ENCODE results near the gene PTBP3.

PTBP3 gene

GRCh38 chr9:112315331-112316257 is 17.8 kb downstream of the PTBP3 start:
- FAIRE-seq (no peak), DNase-seq (ENCODE audit: insufficient read length) (no peak)

GRCh38 chr9:112312139-112312538 is 21.3 kb downstream of the PTBP3 start:
- no peak for DNase-seq (ENCODE audit: insufficient read length)
- FAIRE-seq = no peak
- TF ChIP-seq TAF1 (IDR thresholded peaks at IDR 0.05; ENCODE audit: borderline replicate concordance, low read depth, low read length) (no peak), POLR2A (IDR thresholded peaks at IDR 0.05; ENCODE audit: low read depth, low read length) (no peak), POLR2AphosphoS5 (IDR thresholded peaks at IDR 0.05; ENCODE audit: low read depth, low read length) (no peak)

More at GRCh38 chr9:112315331-112316257, 17.8 kb downstream of the PTBP3 start:
- TF ChIP-seq TAF1 (IDR thresholded peaks at IDR 0.05; ENCODE audit: borderline replicate concordance, low read depth, low read length) (no peak), POLR2AphosphoS5 (IDR thresholded peaks at IDR 0.05; ENCODE audit: low read depth, low read length) (no peak), POLR2A (IDR thresholded peaks at IDR 0.05; ENCODE audit: low read depth, low read length) (no peak)

- TF ChIP-seq POLR2AphosphoS5 (IDR thresholded peaks at IDR 0.05; ENCODE audit: low read depth, low read length) = no peak
- no peak for TF ChIP-seq POLR2A (IDR thresholded peaks at IDR 0.05; ENCODE audit: low read depth, low read length)
- no peak for TF ChIP-seq TAF1 (IDR thresholded peaks at IDR 0.05; ENCODE audit: borderline replicate concordance, low read depth, low read length)
- FAIRE-seq (no peak), DNase-seq (ENCODE audit: insufficient read length) (no peak)
These were observed 21.9 kb downstream of the PTBP3 start for GRCh38 chr9:112311497-112311896.

DNA sequence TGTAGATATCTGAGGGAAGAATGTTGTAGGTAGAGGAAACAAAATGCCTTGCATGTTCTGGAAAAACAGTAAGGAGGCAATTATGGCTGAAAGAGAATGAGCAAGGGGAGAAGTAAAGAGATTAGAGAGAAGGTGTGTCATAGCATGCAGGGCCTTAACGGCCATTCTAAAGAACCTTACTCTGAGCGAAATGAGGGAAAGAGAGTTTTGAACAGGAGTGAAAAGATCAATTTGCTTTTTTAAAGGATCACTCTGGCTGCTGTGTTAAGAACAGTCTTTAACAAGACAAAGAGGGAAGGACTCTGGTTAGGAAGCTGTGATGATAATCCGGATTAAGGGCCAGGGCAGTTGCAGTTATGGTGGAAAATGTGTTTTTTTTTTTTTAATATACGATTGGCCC is 22.6 kb downstream of the PTBP3 start:
- DNase-seq (ENCODE audit: insufficient read length) = no peak
- no peak for TF ChIP-seq TAF1 (IDR thresholded peaks at IDR 0.05; ENCODE audit: borderline replicate concordance, low read depth, low read length)
- peak; percentile 62 for FAIRE-seq

GRCh38 chr9:112308588-112308987 is 24.8 kb downstream of the PTBP3 start:
- FAIRE-seq (no peak), DNase-seq (ENCODE audit: insufficient read length) (no peak)
- no peak for TF ChIP-seq POLR2AphosphoS5 (IDR thresholded peaks at IDR 0.05; ENCODE audit: low read depth, low read length)
- TF ChIP-seq TAF1 (IDR thresholded peaks at IDR 0.05; ENCODE audit: borderline replicate concordance, low read depth, low read length) = no peak
- TF ChIP-seq POLR2A (IDR thresholded peaks at IDR 0.05; ENCODE audit: low read depth, low read length) = no peak

DNA sequence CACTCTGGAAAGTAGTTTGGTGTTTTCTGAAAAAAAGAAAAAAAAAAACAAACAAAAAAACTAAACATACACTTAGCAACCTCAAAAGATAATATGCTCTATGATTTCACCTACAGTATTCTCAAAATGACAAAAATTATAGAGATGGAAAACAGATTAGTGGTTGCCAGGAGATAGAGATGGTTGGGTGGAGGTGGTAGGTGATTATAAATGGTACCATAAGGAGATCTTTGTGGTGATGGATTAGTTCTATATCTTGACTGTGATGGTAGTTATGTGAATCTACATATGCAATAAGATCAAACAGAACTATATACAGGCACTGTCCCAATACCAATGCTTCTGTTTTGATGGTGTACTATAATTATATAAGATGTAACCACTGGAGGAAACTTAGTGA is 32.0 kb downstream of the PTBP3 start:
- no peak for FAIRE-seq
- no peak for TF ChIP-seq TAF1 (IDR thresholded peaks at IDR 0.05; ENCODE audit: borderline replicate concordance, low read depth, low read length)
- no peak for TF ChIP-seq POLR2AphosphoS5 (IDR thresholded peaks at IDR 0.05; ENCODE audit: low read depth, low read length)
- no peak for TF ChIP-seq POLR2A (IDR thresholded peaks at IDR 0.05; ENCODE audit: low read depth, low read length)

GRCh38 chr9:112299514-112299913 is 33.9 kb downstream of the PTBP3 start:
- DNase-seq (ENCODE audit: insufficient read length) = no peak
- FAIRE-seq = no peak
- no peak for TF ChIP-seq TAF1 (IDR thresholded peaks at IDR 0.05; ENCODE audit: borderline replicate concordance, low read depth, low read length)
- TF ChIP-seq POLR2AphosphoS5 (IDR thresholded peaks at IDR 0.05; ENCODE audit: low read depth, low read length) = no peak
- TF ChIP-seq POLR2A (IDR thresholded peaks at IDR 0.05; ENCODE audit: low read depth, low read length) = no peak

More for the DNA sequence above, 32.0 kb downstream of the PTBP3 start:
- DNase-seq (ENCODE audit: insufficient read length) = no peak

DNA sequence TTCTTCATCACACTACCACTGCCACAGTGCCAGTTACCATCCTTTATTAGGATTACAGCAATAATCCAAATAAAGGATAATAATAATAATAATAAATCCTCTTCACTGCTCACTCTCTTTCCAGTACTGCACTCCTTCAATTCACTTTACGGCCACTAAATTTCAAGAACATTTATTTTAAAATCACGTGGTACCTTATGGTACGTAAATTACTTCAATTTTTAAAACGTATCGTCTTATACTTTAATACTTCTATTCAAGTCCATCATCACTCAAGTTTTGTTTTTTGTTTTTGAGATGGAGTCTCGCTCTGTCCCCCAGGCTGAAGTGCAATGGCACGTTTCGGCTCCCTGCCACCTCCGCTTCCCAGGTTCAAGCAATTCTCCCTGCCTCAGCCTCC is 36.5 kb downstream of the PTBP3 start:
- DNase-seq (ENCODE audit: insufficient read length) (no peak), FAIRE-seq (no peak)
- TF ChIP-seq POLR2A (IDR thresholded peaks at IDR 0.05; ENCODE audit: low read depth, low read length) = no peak
- TF ChIP-seq POLR2AphosphoS5 (IDR thresholded peaks at IDR 0.05; ENCODE audit: low read depth, low read length) = no peak
- TF ChIP-seq TAF1 (IDR thresholded peaks at IDR 0.05; ENCODE audit: borderline replicate concordance, low read depth, low read length) = no peak

DNA sequence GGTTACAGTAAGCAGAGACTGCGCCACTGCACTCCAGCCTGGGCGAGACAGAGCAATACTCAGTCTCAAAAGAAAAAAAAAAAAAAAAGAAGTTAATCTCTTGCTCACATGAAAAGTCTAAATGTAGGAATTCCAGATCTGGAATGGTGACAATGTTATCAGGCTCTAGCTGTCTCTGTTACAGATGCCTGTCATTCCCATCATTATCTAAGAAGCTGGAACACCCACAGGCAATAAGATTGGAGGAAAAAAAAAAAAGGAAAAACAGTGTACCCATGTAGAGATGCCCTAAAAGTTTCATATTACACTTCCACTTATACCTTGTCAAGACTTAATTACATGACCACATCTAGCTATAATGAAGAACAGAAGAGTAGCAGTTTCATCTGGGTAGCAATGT is 38.2 kb downstream of the PTBP3 start:
- FAIRE-seq (no peak), DNase-seq (ENCODE audit: insufficient read length) (no peak)
- no peak for TF ChIP-seq TAF1 (IDR thresholded peaks at IDR 0.05; ENCODE audit: borderline replicate concordance, low read depth, low read length)
- no peak for TF ChIP-seq POLR2AphosphoS5 (IDR thresholded peaks at IDR 0.05; ENCODE audit: low read depth, low read length)
- no peak for TF ChIP-seq POLR2A (IDR thresholded peaks at IDR 0.05; ENCODE audit: low read depth, low read length)

GRCh38 chr9:112288029-112288428 is 45.4 kb downstream of the PTBP3 start:
- TF ChIP-seq TAF1 (IDR thresholded peaks at IDR 0.05; ENCODE audit: borderline replicate concordance, low read depth, low read length) = no peak
- TF ChIP-seq POLR2A (IDR thresholded peaks at IDR 0.05; ENCODE audit: low read depth, low read length) = no peak
- no peak for TF ChIP-seq POLR2AphosphoS5 (IDR thresholded peaks at IDR 0.05; ENCODE audit: low read depth, low read length)
- FAIRE-seq (no peak), DNase-seq (ENCODE audit: insufficient read length) (no peak)

GRCh38 chr9:112286926-112287325 is 46.5 kb downstream of the PTBP3 start:
- no peak for TF ChIP-seq POLR2AphosphoS5 (IDR thresholded peaks at IDR 0.05; ENCODE audit: low read depth, low read length)
- TF ChIP-seq TAF1 (IDR thresholded peaks at IDR 0.05; ENCODE audit: borderline replicate concordance, low read depth, low read length) = no peak
- TF ChIP-seq POLR2A (IDR thresholded peaks at IDR 0.05; ENCODE audit: low read depth, low read length) = no peak
- FAIRE-seq (no peak), DNase-seq (ENCODE audit: insufficient read length) (no peak)

GRCh38 chr9:112285056-112285455 is 48.4 kb downstream of the PTBP3 start:
- TF ChIP-seq POLR2A (IDR thresholded peaks at IDR 0.05; ENCODE audit: low read depth, low read length) = no peak
- TF ChIP-seq POLR2AphosphoS5 (IDR thresholded peaks at IDR 0.05; ENCODE audit: low read depth, low read length) = no peak
- DNase-seq (ENCODE audit: insufficient read length) (no peak), FAIRE-seq (no peak)

Measured in GM12892 (cell line).